GM12801 (cell line): ENCODE results near the gene KRTAP10-12.

Source experiments
- CTCF ChIP-seq: IDR thresholded peaks from one replicate; pipeline ENCODE4 v1.5.1; 2011; ENCODE audit warnings: control low read depth; ENCODE audit not compliant: insufficient read length; ENCODE audit errors: extremely low read depth

KRTAP10-12 gene

GRCh38 chr21:44723177-44724131, 26.5 kb downstream of the KRTAP10-12 start:
- no peak for TF ChIP-seq CTCF

GRCh38 chr21:44724196-44724595, 27.2 kb downstream of the KRTAP10-12 start:
- TF ChIP-seq CTCF, result no peak

- TF ChIP-seq CTCF, result no peak
Measured at GRCh38 chr21:44724926-44725325, 28.0 kb downstream of the KRTAP10-12 start.

GRCh38 chr21:44726826-44727225, 29.9 kb downstream of the KRTAP10-12 start:
- no peak for TF ChIP-seq CTCF

GRCh38 chr21:44727321-44727720, 30.3 kb downstream of the KRTAP10-12 start:
- TF ChIP-seq CTCF, result no peak

GRCh38 chr21:44727757-44728156, 30.8 kb downstream of the KRTAP10-12 start:
- no peak for TF ChIP-seq CTCF

- no peak for TF ChIP-seq CTCF
Measured at GRCh38 chr21:44728716-44729115, 31.7 kb downstream of the KRTAP10-12 start.
